GM19351 (cell line): ENCODE measurements around the gene SYNE2.

ENCODE experiments used
- ATAC-seq: cut with Tn5 transposase; IDR thresholded peaks from one replicate; pipeline ENCODE4 v1.9.1; 2021; ENCODE audit warnings: mild to moderate bottlenecking, moderate library complexity; ENCODE audit not compliant: unreplicated experiment

SYNE2 gene

GRCh38 chr14:63908667-63909264, 56.0 kb downstream of the SYNE2 start:
- ATAC-seq, result no peak

- ATAC-seq, result no peak
These were observed 57.2 kb downstream of the SYNE2 start for GRCh38 chr14:63909984-63910383.

DNA sequence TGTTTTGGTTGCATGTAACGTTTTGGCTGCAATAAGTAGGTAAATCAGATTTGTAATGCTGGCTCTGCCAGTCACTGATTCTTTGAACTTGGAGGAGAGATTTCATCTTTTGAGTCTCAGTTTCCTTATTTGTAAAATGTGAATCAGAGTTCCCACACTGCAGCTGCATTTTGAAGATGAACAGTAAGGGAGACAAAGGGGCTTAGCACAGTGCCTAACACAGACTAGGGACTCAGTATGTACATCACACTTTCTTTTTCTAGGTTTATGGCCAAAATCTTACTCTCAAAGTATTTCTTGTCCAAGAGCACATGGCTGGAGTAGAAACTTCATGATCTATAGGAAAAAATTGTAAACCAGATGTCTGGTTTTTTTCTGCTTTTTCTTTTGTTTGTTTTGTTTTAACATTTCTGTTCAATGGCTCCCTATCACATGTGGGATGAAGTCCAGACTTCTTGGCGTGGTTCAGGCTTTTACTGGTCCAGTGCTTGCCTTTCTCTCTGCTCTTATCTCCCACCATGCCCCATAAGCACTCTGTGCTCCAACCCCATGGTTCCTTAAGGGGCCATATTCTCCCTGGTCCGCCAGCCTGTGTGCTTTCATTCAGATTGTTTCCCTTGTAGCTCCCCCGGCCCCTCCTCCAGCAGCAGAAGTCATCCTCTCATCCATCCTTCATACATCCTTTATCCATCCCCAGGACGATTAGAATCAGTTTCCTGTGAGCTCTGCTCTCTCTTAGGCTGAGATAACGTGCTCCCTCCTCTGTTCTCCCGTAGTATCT, 58.0 kb downstream of the SYNE2 start:
- ATAC-seq, result no peak

DNA sequence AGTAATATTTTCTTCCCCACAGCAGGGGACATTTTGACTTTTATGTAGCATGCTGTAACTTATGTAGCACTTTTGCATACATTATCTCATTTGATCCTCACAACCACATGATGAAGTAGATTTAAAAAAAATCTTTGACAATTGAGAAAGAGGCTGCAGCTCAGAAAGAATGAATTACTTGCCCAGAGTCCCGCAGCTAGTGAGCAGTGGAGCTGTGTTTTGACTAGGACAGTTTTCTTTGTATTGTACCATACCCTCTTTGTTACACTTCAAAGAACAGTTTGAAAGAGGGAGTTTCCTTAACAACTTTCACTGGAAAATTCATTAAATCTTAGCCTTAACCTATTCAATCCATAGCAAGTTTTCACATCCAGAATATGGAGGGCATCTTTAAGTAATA, 58.6 kb downstream of the SYNE2 start:
- ATAC-seq, result no peak

GRCh38 chr14:63912286-63912685, 59.5 kb downstream of the SYNE2 start:
- no peak for ATAC-seq

DNA sequence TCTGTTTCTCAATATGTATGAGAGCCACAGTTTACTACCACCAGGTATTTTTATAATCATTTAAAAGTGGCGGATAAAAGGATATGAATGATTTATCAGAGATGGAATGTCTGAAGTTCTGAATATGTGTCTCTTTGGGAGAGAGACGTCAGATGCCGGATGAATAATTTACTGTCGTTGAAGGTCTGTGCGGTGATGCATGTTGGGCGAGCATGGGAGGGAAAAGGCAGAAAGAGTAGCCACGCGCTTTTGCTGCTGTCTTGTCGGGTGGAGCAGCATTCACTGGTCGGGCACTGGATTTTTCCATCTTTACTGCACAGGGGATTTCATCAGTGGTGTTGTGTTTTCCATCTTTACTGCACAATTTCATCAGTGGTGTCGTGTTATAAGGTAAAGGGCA, 65.6 kb downstream of the SYNE2 start:
- ATAC-seq, result no peak

DNA sequence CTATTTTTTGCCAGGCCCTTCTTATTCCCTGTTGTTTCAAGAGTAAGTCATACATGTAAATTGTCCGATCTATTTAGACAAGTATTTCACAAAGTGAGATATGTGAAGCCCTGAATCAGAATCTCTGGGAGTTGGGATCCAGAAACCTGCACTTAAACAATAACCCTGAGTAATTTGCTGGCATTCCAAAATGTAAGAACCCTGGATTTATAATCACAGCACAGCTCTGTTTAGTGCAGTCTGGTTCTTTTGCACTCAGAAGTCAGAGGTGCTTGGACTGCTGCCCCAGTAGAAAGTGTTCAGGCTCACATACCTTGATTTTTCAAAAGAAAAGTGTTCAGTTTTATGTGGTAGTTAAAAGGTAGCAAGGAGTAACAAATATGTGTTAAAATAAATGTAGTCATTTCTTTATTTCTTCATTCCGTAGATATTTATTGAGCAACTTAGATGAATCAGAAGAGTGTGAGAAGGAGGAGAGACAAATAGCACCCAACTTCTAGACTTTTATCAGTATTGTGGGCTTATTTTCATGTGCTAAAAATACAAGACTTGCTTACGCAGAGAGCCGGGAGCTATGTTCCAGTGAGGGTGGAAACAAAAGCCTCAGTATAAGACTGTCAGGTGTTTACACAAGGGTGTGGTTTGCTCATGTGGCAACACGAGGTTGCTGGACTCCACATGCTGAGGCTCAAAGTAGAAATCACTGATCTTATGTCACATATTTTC, 70.1 kb downstream of the SYNE2 start:
- peak; percentile 58 for ATAC-seq

GRCh38 chr14:63923422-63923752, 70.6 kb downstream of the SYNE2 start:
- ATAC-seq, result no peak

DNA sequence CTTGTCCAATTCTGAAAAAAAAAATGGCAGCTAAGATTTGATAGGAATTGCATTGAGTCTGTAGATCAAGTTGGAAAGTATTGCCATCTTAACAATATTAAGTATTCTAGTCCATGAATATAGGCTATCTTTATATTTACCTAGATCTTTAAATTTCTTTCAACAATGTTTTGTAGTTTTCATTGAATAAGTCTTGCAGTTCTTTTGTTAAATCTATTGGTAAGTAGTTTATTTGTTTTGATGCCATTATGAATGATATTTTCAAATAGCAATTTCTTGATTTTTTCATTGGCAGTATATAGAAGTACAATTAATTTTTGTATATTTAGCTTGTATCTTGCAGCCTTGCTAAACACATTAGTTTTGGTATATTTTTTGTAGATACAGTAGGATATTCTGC, 71.6 kb downstream of the SYNE2 start:
- no peak for ATAC-seq

- ATAC-seq, result no peak
These were observed 73.8 kb downstream of the SYNE2 start for GRCh38 chr14:63926641-63927040.

GRCh38 chr14:63928744-63929174, 76.0 kb downstream of the SYNE2 start:
- ATAC-seq, result no peak

DNA sequence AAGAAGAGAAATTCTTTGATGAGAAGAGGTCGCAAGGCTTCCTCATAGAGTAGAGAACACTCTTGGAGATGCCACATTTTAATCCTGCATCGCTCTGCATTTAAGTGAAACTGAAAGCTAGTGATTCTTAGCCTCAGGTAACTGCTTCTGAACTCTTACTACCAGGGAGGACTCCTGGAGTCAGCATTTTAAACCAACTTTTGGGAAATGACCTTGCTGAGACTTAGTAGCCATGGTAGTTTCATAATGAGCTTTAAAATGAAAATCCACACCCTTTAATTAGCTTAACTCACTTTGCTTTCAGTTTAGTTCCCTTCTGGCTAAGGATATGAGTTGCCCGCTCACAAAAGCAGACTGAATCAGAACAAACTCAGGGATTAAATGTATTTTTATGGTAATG, 80.3 kb downstream of the SYNE2 start:
- ATAC-seq, result no peak

DNA sequence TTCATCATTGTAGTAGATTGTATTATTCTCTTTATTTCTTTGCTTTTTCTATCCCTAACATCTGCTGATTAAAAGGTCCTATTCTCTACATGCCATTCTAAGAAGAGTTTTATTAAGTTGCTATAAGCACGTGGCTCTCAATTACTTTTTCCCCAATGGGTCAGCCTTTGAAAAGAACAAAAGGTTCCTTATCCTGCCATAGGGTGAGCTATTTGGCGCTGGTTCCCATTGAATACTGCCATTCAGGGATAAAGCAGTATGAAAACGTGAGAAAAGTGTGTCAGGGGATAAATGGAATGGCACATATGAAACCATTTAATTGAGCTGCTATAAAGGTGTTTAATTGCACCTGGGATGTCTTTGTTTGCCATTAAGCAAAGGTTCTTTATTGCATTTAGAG, 80.9 kb downstream of the SYNE2 start:
- ATAC-seq, result no peak

DNA sequence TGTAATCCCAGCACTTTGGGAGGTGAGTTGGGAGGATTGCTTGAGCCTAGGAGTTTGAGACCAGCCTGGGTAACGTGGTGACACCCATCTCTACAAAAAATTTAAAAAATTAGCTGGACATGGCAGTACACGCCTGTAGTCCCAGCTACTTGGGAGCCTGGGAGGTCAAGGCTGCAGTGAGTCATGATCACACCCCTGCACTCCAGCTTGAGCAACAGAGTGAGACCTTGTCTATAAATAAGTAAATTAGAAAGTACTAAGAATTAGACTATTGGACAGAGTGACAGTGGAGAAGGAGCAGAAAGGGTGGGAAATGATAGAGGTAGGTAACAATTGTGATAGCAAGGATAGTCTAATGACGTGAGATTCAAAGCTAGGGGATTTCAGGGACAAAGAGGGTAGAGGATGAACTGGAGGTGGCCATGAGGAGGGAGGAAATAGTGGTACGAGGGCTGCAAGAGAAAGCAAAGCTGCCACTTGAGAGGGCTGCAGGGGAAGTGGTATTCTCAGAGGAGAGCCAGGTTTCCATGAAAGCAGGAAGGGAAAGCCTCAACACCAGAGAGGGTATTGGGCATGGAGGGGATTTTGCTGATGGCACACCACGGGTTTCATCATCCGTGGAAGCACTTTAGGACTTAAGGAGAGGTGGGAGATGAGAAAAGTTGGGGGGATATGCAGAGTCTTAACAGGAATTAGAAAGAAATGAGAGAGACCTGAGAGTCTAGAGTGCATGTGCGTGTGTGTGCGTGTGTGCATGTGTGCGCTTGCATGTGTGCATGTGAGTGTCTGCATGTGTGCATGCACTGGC, 85.6 kb downstream of the SYNE2 start:
- peak; percentile 63 for ATAC-seq

- ATAC-seq, result no peak
These were observed 86.1 kb downstream of the SYNE2 start for GRCh38 chr14:63939006-63939270.

DNA sequence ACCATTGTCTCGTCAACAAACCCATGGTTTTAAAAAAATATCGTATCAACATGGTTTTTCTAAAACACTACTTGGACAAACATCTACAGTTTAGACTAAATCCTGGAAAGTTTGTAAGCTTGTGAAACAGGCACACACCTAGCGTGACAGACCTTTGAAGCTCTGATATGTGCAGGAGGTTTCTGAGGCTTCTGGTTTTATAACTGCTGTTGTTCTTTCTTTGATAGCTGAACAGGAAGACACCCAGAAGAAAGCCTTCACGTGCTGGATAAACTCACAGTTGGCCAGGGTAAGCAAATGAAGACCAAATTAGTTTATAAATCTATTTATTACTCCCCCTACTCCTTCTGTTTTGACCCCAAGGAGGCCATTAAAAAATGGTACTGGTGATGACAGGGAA, 87.6 kb downstream of the SYNE2 start:
- no peak for ATAC-seq

DNA sequence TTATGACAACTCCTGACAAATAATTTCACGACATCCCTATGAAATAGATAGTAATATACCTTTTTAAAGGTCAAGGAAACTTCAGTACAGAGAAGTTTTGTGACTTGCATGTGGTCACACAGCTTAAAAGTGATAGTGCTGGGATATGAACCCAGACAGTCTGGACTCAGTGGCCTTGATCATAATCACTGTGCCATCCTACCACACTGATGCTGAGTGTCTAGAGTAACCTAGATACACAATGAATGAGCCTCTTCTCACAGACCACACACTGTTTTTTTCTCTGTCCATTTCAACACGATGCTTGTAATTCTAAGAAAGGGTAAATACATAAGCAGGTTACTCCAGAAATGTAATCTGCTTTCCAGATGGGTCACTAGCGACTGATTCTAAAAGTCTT, 88.2 kb downstream of the SYNE2 start:
- ATAC-seq, result no peak

DNA sequence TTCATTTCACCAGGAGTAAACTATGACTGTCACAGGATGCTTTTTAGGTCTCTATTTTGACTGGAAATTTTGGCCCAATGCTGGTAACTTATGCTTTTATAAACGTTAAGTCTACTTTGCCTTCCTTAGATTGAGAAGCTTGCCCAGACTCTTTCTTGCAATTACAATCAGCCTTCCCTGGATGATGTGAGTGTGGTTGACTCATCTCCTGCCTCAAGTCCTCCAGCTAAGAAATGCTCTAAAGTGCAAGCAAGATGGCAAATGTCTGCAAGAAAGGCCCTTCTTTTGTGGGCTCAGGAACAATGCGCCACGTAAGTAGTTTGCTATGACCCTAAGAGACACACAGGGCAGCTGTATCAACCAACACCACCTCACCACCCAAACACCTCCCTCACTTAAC, 96.9 kb downstream of the SYNE2 start:
- ATAC-seq, result no peak

DNA sequence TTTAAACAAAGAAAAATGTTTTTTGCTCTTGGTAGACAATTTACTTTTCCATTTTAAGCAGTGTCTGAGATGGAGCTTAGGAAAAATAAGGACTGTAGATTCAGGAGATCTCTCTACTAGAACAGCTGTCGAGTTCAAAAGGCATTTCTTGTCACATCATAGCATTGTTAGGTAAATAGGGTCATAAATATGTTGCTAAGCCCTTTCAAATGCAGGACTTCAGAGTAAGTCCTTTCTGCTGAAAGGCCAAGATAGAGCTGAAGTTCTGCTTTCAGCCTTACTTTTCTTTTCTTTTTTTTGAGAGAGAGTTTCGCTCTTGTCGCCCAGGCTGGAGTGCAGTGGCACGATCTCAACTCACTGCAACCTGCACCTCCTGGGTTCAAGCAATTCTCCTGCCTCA, 98.2 kb downstream of the SYNE2 start:
- no peak for ATAC-seq

DNA sequence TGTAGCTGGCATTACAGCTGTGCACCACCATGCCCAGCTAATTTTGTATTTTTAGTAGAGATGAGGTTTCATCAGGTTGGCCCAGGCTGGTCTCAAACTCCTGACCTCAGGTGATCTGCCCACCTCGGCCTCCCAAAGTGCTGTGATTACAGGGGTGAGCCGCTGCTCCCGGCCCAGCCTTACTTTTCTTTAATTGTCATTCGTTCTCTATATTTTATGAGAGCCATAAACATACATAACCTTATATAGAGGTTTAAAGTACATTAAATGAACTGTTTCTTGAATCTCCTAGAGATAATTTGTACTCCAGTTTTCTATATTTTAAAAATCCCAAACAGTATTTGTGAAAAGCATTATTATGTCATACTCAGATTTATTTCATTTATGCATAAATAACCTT, 98.6 kb downstream of the SYNE2 start:
- ATAC-seq, result no peak

GRCh38 chr14:63952053-63952932, 99.5 kb downstream of the SYNE2 start:
- no peak for ATAC-seq
